GM19468 (cell line): Measurements from ENCODE around the gene DGKZ.
"Not testable (repeated sequence)": the region's sequence is repeated elsewhere in the genome, so short reads cannot be mapped to it uniquely, and the experiment has no call there.

Source experiments
- ATAC-seq: cut with Tn5 transposase; IDR thresholded peaks from one replicate; pipeline ENCODE4 v1.9.1; 2021; ENCODE audit warnings: mild to moderate bottlenecking, moderate library complexity, moderate number of reproducible peaks; ENCODE audit not compliant: unreplicated experiment; ENCODE audit errors: extremely low read depth

The DGKZ gene

GRCh38 chr11:46364056-46364455 is 16.8 kb downstream of the DGKZ start:
- ATAC-seq, result no peak

GRCh38 chr11:46364791-46365190 is 17.5 kb downstream of the DGKZ start:
- ATAC-seq, result no peak

- no peak for ATAC-seq
Observed at GRCh38 chr11:46366260-46366659, 19.0 kb downstream of the DGKZ start.

- ATAC-seq, result no peak
Observed at GRCh38 chr11:46366661-46367161, 19.4 kb downstream of the DGKZ start.

GRCh38 chr11:46367244-46367915 is 20.1 kb downstream of the DGKZ start:
- ATAC-seq, result no peak

GRCh38 chr11:46367916-46368267 is 20.6 kb downstream of the DGKZ start:
- ATAC-seq, result no peak

- no peak for ATAC-seq
Observed at GRCh38 chr11:46369458-46370152, 22.3 kb downstream of the DGKZ start.

GRCh38 chr11:46370253-46370652 is 23.0 kb downstream of the DGKZ start:
- ATAC-seq, result no peak

GRCh38 chr11:46371262-46371661 is 24.0 kb downstream of the DGKZ start:
- ATAC-seq, result not testable (repeated sequence)

GRCh38 chr11:46372086-46372485 is 24.8 kb downstream of the DGKZ start:
- no peak for ATAC-seq

- not testable (repeated sequence) for ATAC-seq
Observed at GRCh38 chr11:46372501-46372900, 25.2 kb downstream of the DGKZ start.

GRCh38 chr11:46373787-46374740 is 26.8 kb downstream of the DGKZ start:
- ATAC-seq, result no peak

GRCh38 chr11:46374815-46375214 is 27.6 kb downstream of the DGKZ start:
- no peak for ATAC-seq

GRCh38 chr11:46375392-46376101 is 28.3 kb downstream of the DGKZ start:
- no peak for ATAC-seq

- ATAC-seq, result no peak
Observed at GRCh38 chr11:46376258-46377050, 29.2 kb downstream of the DGKZ start.

- no peak for ATAC-seq
Observed at GRCh38 chr11:46377290-46377689, 30.0 kb downstream of the DGKZ start.

GRCh38 chr11:46377831-46378230 is 30.6 kb downstream of the DGKZ start:
- ATAC-seq, result no peak

GRCh38 chr11:46378296-46378695 is 31.0 kb downstream of the DGKZ start:
- no peak for ATAC-seq

GRCh38 chr11:46378811-46379481 is 31.7 kb downstream of the DGKZ start:
- ATAC-seq, result no peak
